Effector memory CD8-positive, alpha-beta T cell (primary cell): ENCODE results near the gene MBD5.

Experiments
- ATAC-seq: fragments of 150-1000 bp; cut with Tn5 transposase; replicated peaks from 2 replicates; pipeline ENCODE4 v1.10.0; 2021; ENCODE audit warnings: mild to moderate bottlenecking, moderate library complexity
- DNase-seq, 3 experiments: peaks; one replicate each; pipeline ENCODE4 v3.0.0; 2021
- H3K27ac Mint-ChIP-seq, 2 donors: one replicate each; pipeline ENCODE4 v1.8.0; 2022; ENCODE audit warnings: mild to moderate bottlenecking in 2 of 2, mixed read lengths in 2 of 2, moderate library complexity in 2 of 2
- H3K27me3 Mint-ChIP-seq, 2 donors: one replicate each; pipeline ENCODE4 v1.8.0; 2022; ENCODE audit warnings: mixed read lengths in 2 of 2
- H3K36me3 Mint-ChIP-seq: one replicate; pipeline ENCODE4 v1.8.0; 2022; ENCODE audit warnings: mild to moderate bottlenecking, moderate library complexity, mixed read lengths; ENCODE audit not compliant: insufficient read depth
- H3K4me1 Mint-ChIP-seq, 2 donors: one replicate each; pipeline ENCODE4 v1.8.0; 2022; ENCODE audit warnings: low read depth in 2 of 2, mixed read lengths in 2 of 2
- H3K4me3 Mint-ChIP-seq, 2 donors: one replicate each; pipeline ENCODE4 v1.8.0; 2022; ENCODE audit warnings: mild to moderate bottlenecking in 2 of 2, mixed read lengths in 2 of 2, moderate library complexity in 2 of 2
- H3K9me3 Mint-ChIP-seq, 2 donors: one replicate each; pipeline ENCODE4 v1.8.0; 2022; ENCODE audit warnings: mixed read lengths in 2 of 2

The MBD5 gene

DNA sequence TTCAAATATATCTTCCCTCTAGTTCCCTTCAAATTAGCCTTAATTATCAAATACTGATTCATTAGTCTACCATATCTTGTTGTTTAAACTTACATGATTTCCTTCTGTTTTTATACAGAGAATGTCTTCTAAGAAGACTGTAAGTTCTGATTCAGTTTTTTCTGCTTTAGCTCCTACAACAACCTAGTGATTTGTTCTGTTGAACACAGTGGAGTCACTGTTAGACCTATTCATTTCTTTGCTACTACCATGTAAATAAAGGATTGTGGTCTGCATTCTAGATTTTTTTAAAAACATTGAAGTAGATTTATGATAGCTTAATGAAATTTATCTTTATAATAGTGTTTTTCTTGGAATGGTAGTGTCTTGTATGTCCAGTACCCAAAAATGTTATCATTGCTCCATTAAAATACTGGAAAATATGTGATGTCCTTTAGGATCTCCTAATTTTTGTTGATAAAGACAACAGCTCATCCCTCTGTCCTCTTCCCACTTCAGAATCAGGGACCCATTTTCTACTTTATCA, 146.4 kb downstream of the MBD5 start:
- no peak for DNase-seq
- Mint-ChIP-seq H3K4me1 (peaks cover 3 to 7% of the 10 kb centered on the region in 2 donors), H3K27ac (no peak overlapping the region)

DNA sequence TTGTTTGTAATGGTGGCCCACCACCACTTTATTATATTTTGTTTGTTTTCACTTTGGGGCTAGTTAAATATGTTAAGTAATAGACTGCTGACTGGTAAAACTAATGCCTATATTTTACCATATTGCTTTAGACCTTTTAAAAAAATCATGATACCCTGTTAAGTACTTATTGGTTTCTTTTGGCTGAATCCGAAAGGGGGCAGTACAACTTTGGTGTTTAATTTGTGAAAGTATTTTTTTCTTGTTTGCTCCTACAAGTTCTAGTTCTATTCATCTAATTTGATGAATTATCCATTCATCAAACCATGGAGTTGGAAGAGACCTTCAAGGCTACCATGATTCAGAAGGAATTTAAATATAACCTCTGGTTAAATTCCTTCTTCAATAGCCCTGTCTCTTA, 147.0 kb downstream of the MBD5 start:
- Mint-ChIP-seq H3K36me3 (no peaks in the 10 kb centered on the region), H3K4me1 (peaks cover 3 to 7% of the 10 kb centered on the region in 2 donors), H3K27me3 (no peaks in the 10 kb centered on the region), H3K4me3 (no peak overlapping the region), H3K27ac (no peak overlapping the region), H3K9me3 (no peaks in the 10 kb centered on the region)
- no peak for ATAC-seq
- no peak for DNase-seq

More for the DNA sequence above, 146.4 kb downstream of the MBD5 start:
- H3K27me3 Mint-ChIP-seq: no peaks in the 10 kb centered on the region
- H3K4me3 Mint-ChIP-seq: no peak overlapping the region
- no peaks in the 10 kb centered on the region for H3K36me3 Mint-ChIP-seq
- no peak for ATAC-seq
- H3K9me3 Mint-ChIP-seq: no peaks in the 10 kb centered on the region

DNA sequence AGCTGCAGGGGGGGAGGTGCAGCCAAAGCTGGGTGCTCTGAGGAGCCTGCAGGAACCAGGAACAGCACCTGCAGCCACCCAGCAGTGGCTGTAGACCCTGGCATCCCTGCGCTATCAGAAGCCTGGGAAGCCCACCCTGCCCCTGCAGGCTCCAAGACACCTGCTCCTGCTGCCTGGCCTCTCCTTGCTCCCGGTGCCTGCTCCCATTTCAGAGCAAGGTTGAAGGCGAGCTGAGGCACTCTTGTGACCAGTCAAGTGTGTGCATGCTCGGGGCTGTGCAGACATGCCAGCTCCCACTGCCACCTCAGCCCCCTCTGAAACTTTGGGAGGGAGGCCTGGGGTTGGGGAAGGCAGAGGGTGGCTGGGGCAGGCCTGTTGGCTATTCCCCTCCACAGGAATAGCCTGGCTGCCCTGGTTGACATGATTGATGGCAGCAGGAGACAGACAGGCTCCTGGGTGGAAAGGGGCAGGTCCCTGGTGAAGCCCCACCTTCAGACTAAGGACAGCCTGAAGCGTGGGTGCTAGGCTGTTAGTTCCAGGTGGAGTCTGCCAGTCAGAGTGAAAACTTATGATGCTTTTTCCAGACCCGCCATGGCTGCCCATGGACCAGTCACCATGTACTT, 151.4 kb downstream of the MBD5 start:
- Mint-ChIP-seq H3K27ac (no peak overlapping the region), H3K9me3 (no peaks in the 10 kb centered on the region), H3K36me3 (no peaks in the 10 kb centered on the region), H3K4me1 (no peaks in the 10 kb centered on the region), H3K4me3 (no peak overlapping the region), H3K27me3 (no peaks in the 10 kb centered on the region)
- ATAC-seq: no peak
- no peak for DNase-seq

DNA sequence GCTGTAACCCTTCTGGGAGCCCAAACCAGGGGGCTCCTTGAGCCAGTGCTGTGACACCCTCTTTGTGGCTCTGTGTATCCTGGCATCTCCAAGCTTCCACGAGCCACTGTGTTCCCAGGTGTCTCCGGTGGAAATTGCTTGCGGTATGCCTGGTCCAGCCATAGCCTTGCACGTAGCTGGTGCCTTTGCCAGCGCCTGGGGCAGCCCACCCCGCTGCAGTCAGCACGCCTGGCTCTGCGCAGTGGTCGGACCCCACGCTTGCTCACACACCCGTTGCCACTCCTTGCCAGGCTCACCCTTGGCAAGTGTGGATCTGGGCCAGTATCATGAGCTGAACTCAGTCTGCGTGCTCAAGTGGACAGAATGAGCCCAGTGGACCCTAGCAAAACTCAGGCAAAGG, 152.3 kb downstream of the MBD5 start:
- H3K36me3 Mint-ChIP-seq: peaks cover 4% of the 10 kb centered on the region
- H3K4me1 Mint-ChIP-seq: no peaks in the 10 kb centered on the region
- no peak for ATAC-seq

DNA sequence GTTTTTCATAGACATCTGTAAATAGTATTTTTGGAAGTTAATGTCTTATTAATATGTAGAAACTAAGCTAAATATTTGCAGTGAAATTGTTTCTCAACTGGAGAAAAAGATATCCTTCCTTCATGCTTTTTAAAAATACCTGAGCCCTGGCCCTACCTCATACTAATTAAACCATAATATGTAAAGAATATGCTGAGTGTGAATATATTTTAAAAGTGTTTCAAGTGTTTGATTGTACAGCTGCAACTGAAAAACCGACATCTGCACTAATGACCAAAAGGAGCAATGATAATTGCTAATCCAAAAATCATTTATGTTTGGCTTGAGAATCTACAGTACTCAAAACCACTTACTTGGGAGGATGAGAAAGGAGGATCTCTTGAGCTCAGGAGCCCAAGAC, 156.7 kb downstream of the MBD5 start:
- no peak for ATAC-seq
- Mint-ChIP-seq H3K4me1 (no peaks in the 10 kb centered on the region), H3K4me3 (no peak overlapping the region), H3K9me3 (no peaks in the 10 kb centered on the region), H3K27ac (no peak overlapping the region), H3K36me3 (peaks cover 18% of the 10 kb centered on the region), H3K27me3 (no peaks in the 10 kb centered on the region)
- no peak for DNase-seq

More for the DNA sequence above, 152.3 kb downstream of the MBD5 start:
- Mint-ChIP-seq H3K27me3 (no peaks in the 10 kb centered on the region), H3K9me3 (no peaks in the 10 kb centered on the region), H3K4me3 (no peak overlapping the region), H3K27ac (no peak overlapping the region)
- no peak for DNase-seq

- no peaks in the 10 kb centered on the region for H3K9me3 Mint-ChIP-seq
- H3K27me3 Mint-ChIP-seq: no peaks in the 10 kb centered on the region
- DNase-seq (no peak), ATAC-seq (no peak)
- H3K27ac Mint-ChIP-seq: no peak overlapping the region
- H3K4me3 Mint-ChIP-seq: no peak overlapping the region
- peaks cover 18% of the 10 kb centered on the region for H3K36me3 Mint-ChIP-seq
- H3K4me1 Mint-ChIP-seq: no peaks in the 10 kb centered on the region
Measured at GRCh38 chr2:148179724-148180123, 158.8 kb downstream of the MBD5 start.

DNA sequence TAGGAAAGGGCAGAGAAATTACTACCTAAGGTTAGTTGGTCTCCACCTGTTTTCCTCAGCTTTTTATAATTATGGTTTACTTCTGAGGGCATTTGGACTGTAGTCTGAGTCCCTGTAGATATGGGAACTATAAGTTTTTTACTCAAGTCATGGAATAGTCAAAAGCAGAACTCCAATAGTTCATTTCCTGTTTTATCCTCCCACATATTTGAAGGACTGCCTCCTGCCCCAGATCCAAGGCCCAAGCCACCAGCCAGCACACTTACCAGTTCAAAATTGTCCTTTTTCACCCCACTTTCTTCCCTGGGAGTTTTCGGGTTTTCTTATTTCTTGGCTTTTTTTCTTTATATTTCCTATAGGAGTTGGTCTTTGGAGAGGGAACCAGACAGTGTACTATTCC, 164.1 kb downstream of the MBD5 start:
- no peaks in the 10 kb centered on the region for H3K4me1 Mint-ChIP-seq
- H3K36me3 Mint-ChIP-seq: peaks cover 4% of the 10 kb centered on the region
- DNase-seq (no peak), ATAC-seq (no peak)
- no peaks in the 10 kb centered on the region for H3K27me3 Mint-ChIP-seq
- peak overlapping the region in 1 of 2 donors; percentile 12 for H3K27ac Mint-ChIP-seq
- H3K4me3 Mint-ChIP-seq: no peak overlapping the region
- no peaks in the 10 kb centered on the region for H3K9me3 Mint-ChIP-seq

GRCh38 chr2:148194882-148195281, 174.0 kb downstream of the MBD5 start:
- Mint-ChIP-seq H3K36me3 (no peaks in the 10 kb centered on the region), H3K27ac (no peak overlapping the region), H3K9me3 (no peaks in the 10 kb centered on the region)

DNA sequence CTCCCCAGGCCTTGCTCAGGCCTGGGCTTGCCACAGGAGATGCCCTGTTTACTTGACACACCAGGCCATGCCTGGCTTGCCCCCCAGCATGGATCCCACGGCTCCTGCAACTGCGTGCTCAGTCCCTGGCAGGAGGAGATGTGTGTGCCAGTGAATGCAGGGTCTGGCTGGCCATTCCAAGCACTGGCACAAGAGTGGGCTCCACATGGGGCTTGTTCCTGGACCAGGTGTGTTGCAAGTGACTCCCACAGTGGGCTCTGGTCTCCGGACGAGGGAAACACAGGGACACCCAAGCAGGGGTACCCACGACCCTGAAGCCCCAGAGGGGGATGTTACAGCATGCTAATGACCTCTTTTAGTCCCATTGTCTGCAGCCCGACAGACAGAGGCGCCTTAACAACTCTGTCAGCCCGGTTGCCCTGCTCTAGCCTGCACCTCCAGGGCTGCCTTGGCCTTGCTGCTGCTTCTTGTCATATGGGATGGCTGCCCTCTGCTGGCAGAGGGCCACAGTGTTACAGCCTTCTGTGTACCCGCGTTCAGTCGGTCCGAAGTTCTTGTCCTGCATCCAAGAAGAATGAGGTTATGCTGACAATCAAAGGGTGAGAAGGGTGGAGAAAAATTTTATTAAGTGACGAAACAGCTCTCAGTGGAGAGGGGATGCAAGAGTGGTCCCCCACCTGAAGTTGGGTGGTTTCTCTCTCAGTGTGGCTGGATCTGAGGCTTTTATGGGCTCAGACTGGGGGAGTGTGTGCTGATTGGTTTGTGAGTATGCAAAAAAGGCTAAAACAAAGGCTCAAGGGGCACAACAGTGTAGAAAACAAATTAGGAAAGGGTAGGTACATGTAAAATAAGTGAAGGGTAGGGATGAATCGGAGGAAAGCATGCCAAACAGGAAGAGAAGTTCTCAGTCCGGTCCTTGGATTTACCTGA, 180.4 kb downstream of the MBD5 start:
- peaks cover 3% of the 10 kb centered on the region for H3K36me3 Mint-ChIP-seq
- DNase-seq (peak; percentile 6 to 20 (median 13)), ATAC-seq (peak; percentile 50)
- no peaks in the 10 kb centered on the region for H3K27me3 Mint-ChIP-seq
- H3K4me3 Mint-ChIP-seq: no peak overlapping the region
- peak overlapping the region in 1 of 2 donors; percentile 21 for H3K27ac Mint-ChIP-seq
- H3K9me3 Mint-ChIP-seq: no peaks in the 10 kb centered on the region
- H3K4me1 Mint-ChIP-seq: peaks cover 0 to 4% of the 10 kb centered on the region in 2 donors

More at GRCh38 chr2:148194882-148195281, 174.0 kb downstream of the MBD5 start:
- Mint-ChIP-seq H3K4me1 (peaks cover 0 to 4% of the 10 kb centered on the region in 2 donors), H3K4me3 (no peak overlapping the region), H3K27me3 (no peaks in the 10 kb centered on the region)
- DNase-seq: no peak
- no peak for ATAC-seq

DNA sequence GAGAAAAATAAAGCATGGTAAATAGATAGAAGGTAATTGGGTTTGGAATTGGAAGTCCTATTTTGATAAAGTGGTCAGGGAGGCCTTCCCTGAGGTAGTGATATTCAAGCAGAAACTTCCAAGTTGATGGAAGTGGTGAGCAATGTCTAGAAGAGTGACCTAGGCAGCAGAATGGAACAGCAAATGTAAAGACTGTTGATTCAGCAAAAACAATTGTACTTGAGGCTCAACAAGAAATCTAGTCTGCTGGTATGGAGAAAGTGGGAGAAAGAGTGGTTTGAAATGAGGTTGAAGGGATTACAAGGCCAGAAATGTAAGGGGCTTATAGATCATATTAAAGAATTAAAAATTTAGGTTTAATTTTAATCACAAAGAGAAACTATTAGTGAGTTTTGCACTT, 181.3 kb downstream of the MBD5 start:
- DNase-seq: no peak
- no peaks in the 10 kb centered on the region for H3K9me3 Mint-ChIP-seq

GRCh38 chr2:148207111-148207510, 186.2 kb downstream of the MBD5 start:
- Mint-ChIP-seq H3K36me3 (no peaks in the 10 kb centered on the region), H3K27me3 (no peaks in the 10 kb centered on the region), H3K4me3 (no peak overlapping the region), H3K27ac (peak overlapping the region in 1 of 2 donors; percentile 38), H3K4me1 (no peaks in the 10 kb centered on the region), H3K9me3 (no peaks in the 10 kb centered on the region)
- DNase-seq: no peak
- no peak for ATAC-seq

More for the DNA sequence above, 181.3 kb downstream of the MBD5 start:
- no peak for ATAC-seq
- Mint-ChIP-seq H3K4me3 (no peak overlapping the region), H3K27ac (no peak overlapping the region), H3K4me1 (no peaks in the 10 kb centered on the region), H3K36me3 (peaks cover 3% of the 10 kb centered on the region), H3K27me3 (no peaks in the 10 kb centered on the region)

DNA sequence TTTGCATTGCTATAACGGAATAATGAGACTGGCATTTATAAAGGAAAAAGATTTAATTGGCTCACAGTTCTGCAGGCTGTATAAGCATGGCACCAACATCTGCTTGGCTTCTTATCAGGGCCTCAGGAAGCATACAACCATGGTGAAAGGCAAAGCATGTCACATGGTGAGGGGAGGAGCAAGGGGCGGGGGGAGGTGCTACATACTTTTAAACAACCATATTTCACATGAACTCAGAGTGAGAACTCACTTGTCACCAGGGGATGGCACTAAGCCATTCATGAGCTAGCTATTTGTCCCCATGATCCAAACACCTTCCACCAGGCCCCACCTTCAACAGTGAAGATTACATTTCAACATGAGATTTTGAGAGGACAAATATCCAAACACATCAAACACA, 188.7 kb downstream of the MBD5 start:
- H3K4me3 Mint-ChIP-seq: no peak overlapping the region

GRCh38 chr2:148218326-148219075, 197.6 kb downstream of the MBD5 start:
- H3K36me3 Mint-ChIP-seq: no peaks in the 10 kb centered on the region
- no peak overlapping the region for H3K4me3 Mint-ChIP-seq
- ATAC-seq (no peak), DNase-seq (no peak)
- H3K4me1 Mint-ChIP-seq: no peaks in the 10 kb centered on the region
- H3K27ac Mint-ChIP-seq: no peak overlapping the region
- peaks cover 0 to 15% of the 10 kb centered on the region in 2 donors for H3K9me3 Mint-ChIP-seq
- no peaks in the 10 kb centered on the region for H3K27me3 Mint-ChIP-seq

More for the DNA sequence above, 188.7 kb downstream of the MBD5 start:
- DNase-seq (no peak), ATAC-seq (no peak)
- H3K27ac Mint-ChIP-seq: peak overlapping the region in 1 of 2 donors; percentile 58
- H3K4me1 Mint-ChIP-seq: no peaks in the 10 kb centered on the region
- no peaks in the 10 kb centered on the region for H3K36me3 Mint-ChIP-seq
- H3K9me3 Mint-ChIP-seq: no peaks in the 10 kb centered on the region
- H3K27me3 Mint-ChIP-seq: no peaks in the 10 kb centered on the region
